DMS 273 (cell line): Measurements from ENCODE around the gene ARRDC5.
"Not testable (repeated sequence)": the region's sequence is repeated elsewhere in the genome, so short reads cannot be mapped to it uniquely, and the experiment has no call there.

ENCODE experiments used
- DNase-seq: peaks from one replicate; lab custom pipeline; 2025; ENCODE audit not compliant: unreplicated experiment; lab: John Stamatoyannopoulos, UW

ARRDC5 gene

DNA sequence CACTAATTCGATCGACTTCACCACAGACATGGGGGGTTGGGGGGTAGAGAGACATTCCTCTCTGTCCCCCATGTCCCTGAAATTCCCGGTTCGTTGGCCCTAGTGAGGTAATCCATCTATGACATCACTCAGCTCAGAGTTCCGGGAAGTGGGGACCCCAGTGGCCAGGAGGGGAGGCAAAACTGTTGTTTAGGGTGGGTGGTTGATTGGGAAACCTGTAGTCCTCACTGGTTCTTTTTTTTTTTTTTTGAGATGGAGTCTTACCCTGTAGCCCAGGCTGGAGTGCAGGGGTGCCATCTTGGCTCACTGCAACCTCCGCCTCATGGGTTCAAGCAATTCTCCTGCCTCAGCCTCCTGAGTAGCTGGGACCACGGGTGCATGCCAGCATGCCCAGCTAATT is at the start of gene ARRDC5:
Gene ARRDC5 (minus strand): TSS at position 101 of the 400 bp plus-strand sequence. CDS start 71 bp downstream, at position 30.
- DNase-seq, result no peak

DNA sequence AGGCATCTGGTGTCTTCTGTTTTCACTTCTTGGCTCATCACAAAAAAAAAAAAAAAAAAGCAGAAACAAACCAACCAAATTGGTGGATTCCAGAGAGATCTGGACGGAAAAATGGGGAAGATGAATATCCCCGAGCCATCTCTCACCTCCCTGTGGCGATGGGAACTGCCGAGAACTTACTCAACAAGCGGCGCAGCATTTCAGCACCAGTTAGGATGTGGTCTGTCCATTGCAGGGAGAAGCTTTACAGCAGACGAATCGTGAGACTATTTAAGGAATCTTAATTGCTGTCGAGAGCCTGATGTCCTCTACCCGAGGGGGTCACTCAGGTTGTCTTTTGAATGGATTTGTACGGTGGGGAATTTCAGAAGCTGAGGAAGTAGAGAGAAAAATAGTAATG is 49.0 kb upstream of the ARRDC5 start:
- no peak for DNase-seq

DNA sequence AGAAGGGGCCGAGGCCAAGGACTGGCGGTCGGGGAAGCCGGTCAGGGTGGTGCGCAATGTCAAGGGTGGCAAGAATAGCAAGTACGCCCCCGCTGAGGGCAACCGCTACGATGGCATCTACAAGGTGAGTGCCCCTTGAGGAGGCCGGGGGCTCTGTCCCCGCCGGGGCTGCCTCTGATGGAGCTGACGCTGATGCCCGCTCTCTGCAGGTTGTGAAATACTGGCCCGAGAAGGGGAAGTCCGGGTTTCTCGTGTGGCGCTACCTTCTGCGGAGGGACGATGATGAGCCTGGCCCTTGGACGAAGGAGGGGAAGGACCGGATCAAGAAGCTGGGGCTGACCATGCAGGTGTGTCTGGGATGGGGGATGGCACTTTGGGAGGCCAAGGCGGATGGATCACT is 48.0 kb upstream of the ARRDC5 start:
- not testable (repeated sequence) for DNase-seq

DNA sequence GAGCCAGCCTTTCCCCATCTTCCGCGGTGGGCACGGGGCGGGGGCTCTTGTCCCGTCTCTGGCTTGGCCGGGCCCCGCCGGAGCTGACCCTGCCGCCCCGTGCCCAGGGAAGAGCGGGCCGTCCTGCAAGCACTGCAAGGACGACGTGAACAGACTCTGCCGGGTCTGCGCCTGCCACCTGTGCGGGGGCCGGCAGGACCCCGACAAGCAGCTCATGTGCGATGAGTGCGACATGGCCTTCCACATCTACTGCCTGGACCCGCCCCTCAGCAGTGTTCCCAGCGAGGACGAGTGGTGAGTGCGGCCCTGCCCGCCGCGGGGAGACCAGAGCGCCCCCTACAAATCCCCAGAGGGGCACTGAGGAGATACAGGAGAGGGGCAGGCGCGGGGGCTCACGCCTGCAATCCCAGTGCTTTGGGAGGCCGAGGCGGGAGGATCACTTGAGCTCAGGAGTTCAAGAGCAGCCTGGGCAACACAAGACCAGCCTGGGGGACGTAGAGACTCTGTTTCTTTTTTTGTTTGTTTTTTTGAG is 39.0 kb upstream of the ARRDC5 start:
- DNase-seq, result not testable (repeated sequence)

DNA sequence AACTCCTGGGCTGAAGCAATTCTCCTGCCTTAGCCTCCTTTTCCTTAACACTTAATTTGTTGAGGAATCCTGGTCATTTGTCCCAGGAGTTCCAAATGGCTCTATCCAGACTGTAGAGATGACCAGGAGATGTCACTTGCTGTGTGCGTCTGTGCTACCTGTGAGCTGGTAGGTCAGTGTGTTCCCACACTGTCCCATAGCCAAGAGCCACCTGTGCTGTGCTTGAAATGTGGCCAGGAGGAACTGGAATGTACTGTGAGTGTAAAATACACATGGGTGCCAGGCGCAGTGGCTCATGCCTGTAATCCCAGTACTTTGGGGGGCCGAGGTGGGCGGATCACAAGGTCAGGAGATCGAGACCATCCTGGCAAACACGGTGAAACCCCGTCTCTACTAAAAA is 36.8 kb upstream of the ARRDC5 start:
- no peak for DNase-seq

DNA sequence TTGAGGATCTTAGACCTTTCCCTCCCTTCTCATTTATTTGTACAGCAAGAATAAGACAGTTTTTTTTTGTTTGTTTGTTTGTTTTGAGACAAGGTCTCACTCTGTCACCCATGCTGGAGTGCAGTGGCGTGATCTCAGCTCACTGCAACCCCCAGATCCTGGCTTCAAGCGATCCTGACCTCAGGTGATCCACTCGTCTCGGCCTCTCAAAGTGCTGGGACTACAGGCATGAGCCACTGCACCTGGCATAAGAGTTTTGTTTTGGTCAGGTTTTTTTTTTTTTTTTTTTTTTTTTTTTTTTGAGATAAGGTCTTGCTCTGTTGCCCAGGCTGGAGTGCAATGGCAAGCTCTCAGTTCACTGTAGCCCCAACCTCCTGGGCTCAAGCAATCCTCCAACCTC is 35.8 kb upstream of the ARRDC5 start:
- not testable (repeated sequence) for DNase-seq

DNA sequence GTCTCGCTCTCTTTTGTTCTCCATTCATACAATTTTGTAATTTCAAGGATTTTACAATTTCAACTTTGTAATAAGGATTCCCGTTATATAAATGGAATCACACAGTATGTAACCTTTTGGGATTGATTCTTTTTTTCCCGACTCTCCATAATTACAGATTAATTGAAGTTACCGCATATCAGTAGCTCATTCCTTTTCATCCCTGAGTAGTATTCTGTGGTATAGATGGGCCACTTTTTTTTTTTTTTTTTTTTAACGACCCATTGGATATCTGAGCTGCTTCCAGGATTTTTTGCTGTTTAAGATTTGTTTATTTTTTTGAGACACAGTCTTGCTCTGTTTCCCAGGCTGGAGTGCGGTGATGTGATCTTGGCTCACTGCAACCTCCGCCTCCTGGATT is 34.4 kb upstream of the ARRDC5 start:
- DNase-seq, result no peak

DNA sequence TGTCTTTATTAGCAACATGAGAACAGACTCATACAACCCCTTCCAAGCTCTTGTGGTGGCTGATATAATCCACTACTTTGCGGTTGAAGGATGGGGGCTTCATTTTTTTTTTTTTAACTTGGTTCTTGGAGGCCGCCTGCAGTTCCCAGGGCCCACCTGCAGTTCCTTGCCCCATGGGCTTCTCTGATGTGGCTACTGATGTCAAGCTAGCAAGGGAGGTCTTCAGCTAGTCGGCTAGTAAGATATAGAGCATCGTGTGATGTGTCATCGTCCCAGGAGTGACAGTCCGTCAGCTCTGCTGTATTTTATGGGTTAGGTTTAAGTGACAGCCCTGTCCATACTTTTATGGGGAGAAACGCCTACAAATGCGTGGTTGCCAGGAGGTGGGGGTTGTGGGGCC is 32.7 kb upstream of the ARRDC5 start:
- no peak for DNase-seq

DNA sequence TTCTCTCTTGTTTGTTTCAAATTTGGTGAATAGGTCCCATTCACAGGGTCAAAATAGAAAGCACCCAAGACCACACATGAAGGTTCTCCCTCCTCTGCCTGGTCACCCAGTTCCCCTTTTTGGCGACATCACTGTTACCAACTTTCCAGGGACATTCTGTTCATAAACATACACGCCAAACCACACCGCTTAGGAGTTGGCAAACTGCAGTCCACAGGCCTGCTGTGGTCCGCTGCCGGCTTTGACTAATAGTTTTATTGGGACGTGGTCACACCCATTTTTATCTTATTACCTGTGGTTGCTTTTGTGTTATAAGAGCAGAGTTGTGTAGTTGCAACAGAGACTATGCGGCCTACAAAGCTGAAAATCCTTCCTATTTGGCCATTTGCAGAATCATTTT is 30.8 kb upstream of the ARRDC5 start:
- DNase-seq, result no peak

DNA sequence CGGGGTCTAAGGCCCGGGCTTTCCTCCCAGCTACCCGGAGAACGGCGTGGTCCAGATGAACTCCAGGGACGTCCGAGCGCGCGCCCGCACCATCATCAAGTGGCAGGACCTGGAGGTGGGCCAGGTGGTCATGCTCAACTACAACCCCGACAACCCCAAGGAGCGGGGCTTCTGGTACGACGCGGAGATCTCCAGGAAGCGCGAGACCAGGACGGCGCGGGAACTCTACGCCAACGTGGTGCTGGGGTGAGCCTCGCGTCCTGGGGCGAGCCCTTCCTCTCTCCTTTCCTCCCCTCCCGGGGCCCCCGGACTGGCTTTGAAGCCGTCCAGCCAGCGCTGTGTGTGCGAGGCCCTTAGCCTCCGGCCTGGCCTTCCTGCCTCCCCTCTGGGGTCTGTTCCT is 30.0 kb upstream of the ARRDC5 start:
- DNase-seq, result no peak

DNA sequence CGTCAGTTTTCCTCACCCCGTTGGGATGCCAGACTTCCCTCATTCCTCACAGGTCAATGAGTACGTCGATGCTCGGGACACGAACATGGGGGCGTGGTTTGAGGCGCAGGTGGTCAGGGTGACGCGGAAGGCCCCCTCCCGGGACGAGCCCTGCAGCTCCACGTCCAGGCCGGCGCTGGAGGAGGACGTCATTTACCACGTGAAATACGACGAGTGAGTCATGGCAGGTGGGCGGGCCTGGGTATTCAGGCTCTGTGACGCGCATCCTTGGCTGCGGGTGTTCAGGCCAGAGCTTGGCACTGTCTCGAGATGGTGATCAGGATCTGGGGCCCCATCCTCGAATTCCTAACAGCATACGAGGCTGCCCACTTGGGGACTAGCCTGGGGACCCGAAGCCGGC is 28.0 kb upstream of the ARRDC5 start:
- no peak for DNase-seq

DNA sequence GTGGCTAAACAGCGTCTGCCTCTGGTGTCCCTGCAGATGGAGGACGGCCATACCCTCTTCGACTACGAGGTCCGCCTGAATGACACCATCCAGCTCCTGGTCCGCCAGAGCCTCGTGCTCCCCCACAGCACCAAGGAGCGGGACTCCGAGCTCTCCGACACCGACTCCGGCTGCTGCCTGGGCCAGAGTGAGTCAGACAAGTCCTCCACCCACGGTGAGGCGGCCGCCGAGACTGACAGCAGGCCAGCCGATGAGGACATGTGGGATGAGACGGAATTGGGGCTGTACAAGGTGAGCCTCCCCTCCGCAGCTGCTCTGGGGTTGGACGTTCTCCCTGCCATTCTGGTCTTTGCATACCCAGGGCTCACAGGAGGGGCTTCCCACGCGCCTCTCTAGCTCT is 26.5 kb upstream of the ARRDC5 start:
- DNase-seq, result no peak

DNA sequence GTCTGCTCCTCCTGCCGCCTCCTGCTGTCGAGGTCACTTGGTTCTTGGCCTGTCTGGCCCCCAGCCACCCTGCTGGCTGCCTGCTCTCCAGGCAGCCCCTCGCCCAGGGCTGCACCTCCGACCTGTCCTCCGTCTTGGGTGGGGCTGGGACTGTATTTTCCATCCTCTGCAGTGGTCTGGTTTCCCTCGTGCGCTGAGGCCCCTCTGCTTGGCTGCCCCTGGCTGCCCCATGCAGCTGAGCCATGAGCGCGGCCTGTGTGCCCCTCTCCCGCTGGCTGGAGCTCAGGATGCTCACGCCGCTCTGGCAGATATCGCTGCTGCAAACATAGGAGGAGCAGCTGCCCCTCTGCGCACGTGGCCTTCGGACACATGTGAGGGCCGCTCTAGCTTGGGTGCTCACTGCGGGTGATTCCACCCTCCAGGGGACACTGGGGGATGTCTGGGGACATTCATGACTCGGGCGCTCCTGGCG is 20.6 kb upstream of the ARRDC5 start:
- DNase-seq, result no peak

DNA sequence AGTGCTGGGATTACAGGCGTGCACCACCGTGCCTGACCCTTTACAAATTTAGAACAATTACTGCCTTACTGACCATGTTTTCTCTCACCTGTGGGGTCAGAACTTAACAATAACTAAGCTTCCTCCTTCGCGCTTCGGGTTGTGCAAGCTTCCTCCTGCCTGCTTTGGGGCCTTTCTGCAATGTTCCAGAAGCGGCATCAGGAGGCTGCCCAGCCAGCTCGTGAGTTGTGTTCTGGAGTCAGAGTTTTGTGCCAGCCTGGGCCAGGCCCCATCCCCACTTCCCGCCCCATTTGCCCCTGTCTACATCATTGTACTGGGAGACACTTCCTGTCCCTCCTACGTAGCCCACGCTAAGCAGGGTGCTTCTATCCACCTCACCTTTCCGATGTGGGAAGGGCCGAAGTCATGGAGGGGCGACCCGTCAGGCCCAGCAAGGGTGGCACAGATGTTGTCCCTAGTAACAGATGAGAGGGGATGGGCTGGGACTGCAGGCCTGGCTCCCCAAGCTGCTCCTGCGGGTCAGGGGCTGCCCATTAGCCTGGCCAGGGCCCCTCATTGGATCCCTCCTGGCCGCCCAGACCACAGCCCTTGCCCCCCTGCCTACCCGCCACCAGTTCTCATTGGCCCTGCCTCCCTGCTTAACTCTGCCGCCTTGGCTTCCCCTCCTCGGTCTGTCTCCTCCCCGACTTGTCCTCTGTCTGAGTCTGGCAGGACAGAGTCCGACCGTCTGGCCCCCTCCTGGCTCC is 20.0 kb upstream of the ARRDC5 start:
- no peak for DNase-seq

DNA sequence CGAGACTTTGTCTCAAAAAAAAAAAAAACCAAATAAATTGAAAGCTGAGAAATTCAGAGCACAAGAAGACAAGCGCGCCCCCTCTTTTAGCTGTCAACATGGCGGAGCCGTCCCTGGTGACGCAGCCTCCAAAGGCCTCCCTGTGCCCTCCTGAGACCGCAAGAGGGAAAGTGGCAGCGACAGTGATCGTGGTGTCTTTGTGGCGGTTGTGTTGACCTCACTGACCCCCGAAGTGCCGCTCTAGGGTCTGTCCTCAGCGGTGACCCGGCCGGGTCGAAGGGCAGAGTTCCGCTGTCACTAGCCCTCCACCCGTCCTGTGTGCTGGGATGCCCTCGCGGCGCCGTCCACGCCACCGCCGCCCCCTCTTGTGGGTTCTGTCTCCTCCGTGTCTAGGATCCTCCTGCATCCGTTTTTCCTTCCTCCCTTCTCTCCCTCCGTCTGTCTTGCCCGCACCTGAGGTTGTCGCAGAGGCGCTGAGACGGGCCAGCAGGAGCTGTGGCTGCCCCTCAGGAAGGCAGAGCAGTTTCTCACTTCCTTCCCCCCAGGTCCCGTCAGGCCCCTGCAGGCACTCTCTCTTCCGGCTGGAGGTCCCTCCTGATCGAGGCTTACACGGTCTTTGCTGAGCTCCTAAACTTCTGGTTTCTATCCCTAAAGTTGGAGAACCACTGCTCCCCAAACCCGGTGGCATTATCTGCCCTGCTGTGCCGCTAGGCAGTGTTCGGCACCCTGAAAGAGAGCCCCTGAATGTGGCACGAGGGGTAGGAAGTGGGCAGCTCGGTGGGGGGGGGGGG is 13.8 kb upstream of the ARRDC5 start:
- DNase-seq, result no peak

DNA sequence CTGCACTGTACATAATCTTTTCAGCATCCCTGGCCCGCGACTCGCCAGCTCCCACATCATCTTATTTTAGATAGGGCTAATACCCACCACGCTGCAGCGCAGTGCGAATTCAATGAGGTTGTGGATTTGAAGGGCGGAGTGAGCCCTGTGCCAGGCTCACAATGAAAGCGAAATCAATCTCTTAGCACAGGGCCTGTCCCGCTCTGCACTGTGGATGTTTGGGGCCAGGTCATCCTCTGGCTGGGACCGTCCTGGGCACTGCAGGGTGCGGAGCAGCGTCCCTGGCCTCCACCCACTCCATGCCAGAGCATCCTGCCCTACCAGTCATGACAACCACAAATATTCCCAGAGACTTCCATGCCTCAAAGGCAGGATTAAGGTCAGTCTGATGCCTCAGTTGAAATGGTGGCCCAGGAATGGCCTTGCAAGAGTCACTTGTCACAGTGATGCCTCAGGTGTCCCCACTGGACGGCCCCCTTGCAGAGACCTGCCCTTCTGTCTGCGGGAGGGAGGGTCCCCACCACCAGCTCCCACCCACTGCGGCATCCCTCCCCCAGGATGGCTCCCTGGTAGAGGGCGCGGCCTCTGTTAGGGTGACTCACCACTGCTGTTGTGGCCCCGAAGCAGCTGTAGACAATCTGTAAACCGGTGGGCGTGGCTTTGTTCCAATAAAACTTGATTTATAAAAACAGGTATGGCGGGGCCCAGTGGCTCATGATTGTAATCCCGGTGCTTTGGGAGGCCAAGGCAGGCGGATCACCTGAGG is 12.2 kb upstream of the ARRDC5 start:
- peak; percentile 54 for DNase-seq

DNA sequence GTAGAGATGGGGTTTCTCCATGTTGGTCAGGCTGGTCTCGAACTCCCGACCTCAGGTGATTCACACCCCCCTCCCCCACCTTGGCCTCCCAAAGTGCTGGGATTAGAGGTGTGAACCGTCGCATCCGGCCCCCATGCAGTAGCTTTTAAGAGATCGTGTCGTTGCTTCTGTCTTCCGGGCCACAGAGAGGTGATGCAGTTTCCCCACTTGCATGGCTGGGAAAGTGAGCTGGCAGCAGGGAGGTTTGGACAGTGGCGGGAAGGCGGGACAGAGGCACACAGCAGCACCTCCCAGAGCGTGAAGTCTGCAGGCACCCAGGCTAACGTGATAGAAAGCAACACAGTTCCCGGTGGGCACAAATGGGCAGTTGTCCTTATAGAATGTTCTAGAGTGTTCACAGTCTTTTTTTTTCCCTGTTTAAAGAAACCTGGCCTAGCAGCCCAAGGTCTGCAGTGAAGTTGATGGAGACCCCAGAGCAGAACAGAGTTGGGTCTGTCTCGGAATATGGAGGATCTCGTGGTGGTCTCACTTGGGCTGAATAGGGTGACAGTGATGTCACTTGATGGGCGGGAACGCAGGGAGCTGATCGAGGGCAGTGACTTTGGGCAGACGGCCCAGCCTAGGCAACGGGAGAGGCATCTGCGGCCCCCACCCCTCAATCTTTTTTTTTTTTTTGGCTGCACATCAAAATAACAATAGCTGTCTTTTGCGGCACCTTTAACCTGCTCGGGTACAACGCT is 11.5 kb upstream of the ARRDC5 start:
- DNase-seq, result no peak

DNA sequence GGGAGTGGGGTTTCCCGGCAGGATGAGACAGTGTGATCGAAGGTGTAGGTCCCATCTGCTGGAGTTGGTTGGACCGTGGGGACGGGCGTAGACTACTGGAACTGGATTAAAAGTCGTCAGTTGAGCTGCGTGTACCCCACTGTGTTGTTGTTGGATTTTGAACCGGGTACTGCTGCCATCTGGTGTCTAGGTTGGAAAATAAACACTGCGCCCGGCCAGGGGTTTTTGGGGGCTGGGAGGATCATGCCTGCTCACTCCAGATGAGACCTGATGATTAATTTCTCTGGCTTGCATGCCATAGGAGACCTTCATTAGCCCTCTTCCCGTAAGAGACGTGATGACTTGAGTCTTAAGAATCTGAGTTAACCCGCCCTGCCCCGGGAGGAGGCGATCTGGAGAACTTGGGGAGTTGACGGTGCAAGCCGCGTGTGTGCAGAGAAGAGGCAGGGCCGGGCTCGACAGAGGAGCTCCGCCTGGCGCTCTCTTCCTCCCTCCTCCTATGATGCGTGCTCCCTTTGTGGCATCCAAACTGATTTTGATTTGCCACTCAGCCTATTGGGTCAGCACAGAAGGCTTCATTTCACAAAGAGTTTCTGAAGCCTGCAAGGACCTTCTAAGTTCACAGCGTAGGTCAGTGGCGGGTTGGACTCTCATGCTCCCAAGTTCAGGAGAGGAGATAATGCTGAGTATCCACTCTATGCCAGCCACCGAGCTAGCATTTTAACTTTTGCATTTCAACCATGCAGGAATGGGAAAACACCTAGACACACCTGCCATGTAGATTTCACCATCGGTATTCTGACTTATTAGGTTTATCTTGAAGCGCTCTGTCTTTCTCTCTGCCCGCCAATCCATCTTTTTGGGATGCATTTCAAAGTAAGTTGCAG is 9.3 kb upstream of the ARRDC5 start:
- DNase-seq, result peak; percentile 74

DNA sequence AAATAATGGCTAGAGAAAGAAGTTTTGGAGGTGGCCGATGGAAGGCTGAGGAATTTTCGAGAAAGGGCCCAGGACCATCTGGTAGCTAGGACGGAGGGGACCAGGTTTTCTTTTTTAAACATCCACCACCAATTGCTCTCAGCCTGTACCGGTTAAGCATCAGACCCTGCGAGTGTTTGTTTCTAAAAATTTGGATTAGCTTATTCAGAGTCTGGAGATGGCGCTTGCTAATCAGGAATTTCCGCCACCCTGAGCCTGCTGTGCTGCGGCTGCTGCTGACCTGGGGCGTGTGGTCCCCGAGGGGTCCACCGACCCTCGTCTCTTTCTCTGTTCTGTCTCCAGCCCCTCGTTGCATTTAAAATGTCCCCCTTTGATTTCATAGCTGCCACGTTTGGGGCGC is 8.6 kb upstream of the ARRDC5 start:
- DNase-seq, result no peak
